ENCODE results near the gene RAPGEF1. TPM values are rescaled to one million over a fixed set of nuclear protein-coding genes. Genes with fewer than 3 reads are reported as not detected.
"Not testable (repeated sequence)": the region's sequence is repeated elsewhere in the genome, so short reads cannot be mapped to it uniquely, and the experiment has no call there.

RAPGEF1 gene
- total and polyA plus RNA-seq, 7 donors, result 14.4 to 58.2 (median 45.3) TPM

DNA sequence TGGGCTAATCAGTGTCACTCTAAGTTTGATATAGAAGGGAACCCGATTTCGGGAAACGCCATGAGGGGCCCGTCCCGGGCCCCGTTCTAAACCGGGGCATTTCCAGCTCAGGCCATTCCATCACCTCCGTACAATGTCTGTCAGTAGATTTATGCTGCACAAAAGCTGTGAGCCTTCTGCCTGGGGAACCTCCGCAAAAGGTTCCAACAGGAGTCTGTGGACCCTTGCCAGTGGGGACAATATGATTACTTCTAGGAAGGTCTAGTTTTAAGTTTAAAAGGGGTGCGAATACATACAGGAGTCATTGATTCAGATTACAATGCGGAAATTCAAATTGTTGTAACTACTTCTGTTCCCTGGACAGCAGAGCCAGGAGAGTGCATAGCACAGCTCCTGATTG, 57.6 kb downstream of the RAPGEF1 start:
- intact Hi-C loops (cut with DNase I), result no loop called here
- Histone ChIP-seq H3K27me3 (no peaks in the 10 kb centered on the region), H3K9me3 (no peaks in the 10 kb centered on the region), H3K27ac (peak overlapping the region in 3 of 4 donors; percentile 16 to 28 (median 26)), H3K36me3 (no peaks in the 10 kb centered on the region), H3K4me1 (peaks cover 0 to 49% (median 36%) of the 10 kb centered on the region in 4 donors), H3K4me3 (no peak overlapping the region)
- TF ChIP-seq POLR2A (IDR thresholded peaks at IDR 0.05) (no peak), EP300 (IDR thresholded peaks at IDR 0.05) (no peak), POLR2AphosphoS5 (IDR thresholded peaks at IDR 0.05) (no peak), CTCF (IDR thresholded peaks at IDR 0.05) (no peak)
- no peak for DNase-seq
- WGBS, 2 donors, result 66 to 93% methylated on average over 11 of the region's 11 CpGs

DNA sequence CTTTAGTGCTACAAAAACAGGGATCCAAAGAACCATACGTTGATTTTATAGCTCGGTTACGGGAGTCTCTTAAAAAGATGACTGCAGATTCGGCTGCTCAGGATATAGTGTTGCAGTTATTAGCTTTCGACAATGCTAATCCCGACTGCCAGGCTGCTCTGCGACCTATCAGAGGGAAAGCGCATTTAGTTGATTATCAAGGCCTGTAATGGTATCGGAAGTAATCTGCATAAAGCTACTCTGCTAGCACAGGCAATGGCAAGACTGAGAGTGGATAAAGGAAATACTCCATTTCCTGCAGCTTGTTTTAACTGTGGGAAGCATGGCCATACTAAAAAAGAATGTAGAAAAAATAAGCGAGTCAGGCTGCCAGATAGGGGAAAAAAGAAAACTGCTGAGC, 58.0 kb downstream of the RAPGEF1 start:
- H3K9me3 ChIP-seq; H3K27me3 ChIP-seq; intact Hi-C loops (cut with DNase I); DNase-seq; H3K4me3 ChIP-seq; H3K36me3 ChIP-seq: not testable (repeated sequence)
- WGBS, 2 donors, result 72 to 90% methylated on average over 10 of the region's 10 CpGs
- H3K4me1 ChIP-seq, result peaks cover 0 to 53% (median 40%) of the 10 kb centered on the region in 4 donors
- peak overlapping the region in 3 of 4 donors; percentile 16 to 28 (median 26) for H3K27ac ChIP-seq

DNA sequence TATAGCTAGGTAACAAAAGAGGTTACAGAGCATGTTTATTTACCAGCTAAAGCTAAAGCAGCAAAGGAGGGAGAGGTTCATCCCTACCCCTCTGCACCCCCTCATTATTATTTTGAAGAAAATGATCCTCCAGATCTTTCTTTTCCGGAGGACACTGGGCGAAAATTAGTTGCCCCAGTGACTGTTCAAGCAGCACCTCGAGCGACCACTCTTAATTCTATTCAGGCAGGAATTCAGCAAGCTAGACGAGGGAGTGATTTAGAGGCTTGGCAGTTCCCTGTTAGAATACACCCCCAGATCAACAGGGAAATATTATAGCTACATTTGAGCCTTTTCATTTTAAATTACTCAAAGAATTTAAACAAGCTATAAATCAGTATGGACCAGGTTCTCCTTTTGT, 58.8 kb downstream of the RAPGEF1 start:
- H3K9me3 ChIP-seq; intact Hi-C loops (cut with DNase I); H3K36me3 ChIP-seq; H3K27me3 ChIP-seq; H3K4me3 ChIP-seq; DNase-seq: not testable (repeated sequence)
- H3K27ac ChIP-seq, result peak overlapping the region in 1 of 4 donors; percentile 26
- 93 to 95% methylated on average over 5 of the region's 5 CpGs for WGBS, 2 donors
- H3K4me1 ChIP-seq, result peaks cover 0 to 60% (median 47%) of the 10 kb centered on the region in 4 donors

- no peak for TF ChIP-seq POLR2AphosphoS5 (IDR thresholded peaks at IDR 0.05)
- TF ChIP-seq EP300 (IDR thresholded peaks at IDR 0.05), result no peak
- TF ChIP-seq CTCF (IDR thresholded peaks at IDR 0.05), result no peak
- no peak for TF ChIP-seq POLR2A (IDR thresholded peaks at IDR 0.05)
- no peak for DNase-seq
- H3K4me1 ChIP-seq, result peaks cover 0 to 74% (median 57%) of the 10 kb centered on the region in 4 donors
- no peaks in the 10 kb centered on the region for H3K36me3 ChIP-seq
- intact Hi-C loops (cut with DNase I), result loop anchor here (5.0 kb wide), 1 partner anchor 53 kb away; no protein-coding TSS in a partner anchor
- no peaks in the 10 kb centered on the region for H3K9me3 ChIP-seq
- H3K27ac ChIP-seq, result peak overlapping the region; percentile 70 to 88 (median 78)
- no peak overlapping the region for H3K4me3 ChIP-seq
- 93 to 95% methylated on average over 12 of the region's 12 CpGs for WGBS, 2 donors
- no peaks in the 10 kb centered on the region for H3K27me3 ChIP-seq
Measured at GRCh38 chr9:131679261-131680020, 60.4 kb downstream of the RAPGEF1 start.

- Histone ChIP-seq H3K4me1 (peaks cover 0 to 74% (median 59%) of the 10 kb centered on the region in 4 donors), H3K36me3 (no peaks in the 10 kb centered on the region), H3K9me3 (no peaks in the 10 kb centered on the region), H3K27ac (peak overlapping the region; percentile 70 to 88 (median 78)), H3K27me3 (no peaks in the 10 kb centered on the region), H3K4me3 (no peak overlapping the region)
- peak; percentile 90 for DNase-seq
- 31 to 69% methylated on average over 5 of the region's 5 CpGs for WGBS, 2 donors
- no peak for TF ChIP-seq CTCF (IDR thresholded peaks at IDR 0.05)
- peak in 1 of 4 donors; percentile 50 for TF ChIP-seq EP300 (IDR thresholded peaks at IDR 0.05)
- TF ChIP-seq POLR2AphosphoS5 (IDR thresholded peaks at IDR 0.05), result peak; percentile 35 to 83 (median 50)
- TF ChIP-seq POLR2A (IDR thresholded peaks at IDR 0.05), result no peak
- intact Hi-C loops (cut with DNase I), result loop anchor here (5.0 kb wide), 1 partner anchor 54 kb away; no protein-coding TSS in a partner anchor
Measured at GRCh38 chr9:131678499-131679111, 61.3 kb downstream of the RAPGEF1 start.

Data from sigmoid colon (tissue), 7 donors.